NOMO-1 (cell line): ENCODE results near the gene PGLYRP3.
A peak's percentile ranks its signal among the peaks of the same experiment; 100 is the strongest.

Experiments
- DNase-seq, 2 experiments: peaks; one replicate each; lab custom pipeline; 2025; ENCODE audit not compliant: unreplicated experiment in 2 of 2; lab: John Stamatoyannopoulos, UW

The PGLYRP3 gene, protein sequence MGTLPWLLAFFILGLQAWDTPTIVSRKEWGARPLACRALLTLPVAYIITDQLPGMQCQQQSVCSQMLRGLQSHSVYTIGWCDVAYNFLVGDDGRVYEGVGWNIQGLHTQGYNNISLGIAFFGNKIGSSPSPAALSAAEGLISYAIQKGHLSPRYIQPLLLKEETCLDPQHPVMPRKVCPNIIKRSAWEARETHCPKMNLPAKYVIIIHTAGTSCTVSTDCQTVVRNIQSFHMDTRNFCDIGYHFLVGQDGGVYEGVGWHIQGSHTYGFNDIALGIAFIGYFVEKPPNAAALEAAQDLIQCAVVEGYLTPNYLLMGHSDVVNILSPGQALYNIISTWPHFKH

DNA sequence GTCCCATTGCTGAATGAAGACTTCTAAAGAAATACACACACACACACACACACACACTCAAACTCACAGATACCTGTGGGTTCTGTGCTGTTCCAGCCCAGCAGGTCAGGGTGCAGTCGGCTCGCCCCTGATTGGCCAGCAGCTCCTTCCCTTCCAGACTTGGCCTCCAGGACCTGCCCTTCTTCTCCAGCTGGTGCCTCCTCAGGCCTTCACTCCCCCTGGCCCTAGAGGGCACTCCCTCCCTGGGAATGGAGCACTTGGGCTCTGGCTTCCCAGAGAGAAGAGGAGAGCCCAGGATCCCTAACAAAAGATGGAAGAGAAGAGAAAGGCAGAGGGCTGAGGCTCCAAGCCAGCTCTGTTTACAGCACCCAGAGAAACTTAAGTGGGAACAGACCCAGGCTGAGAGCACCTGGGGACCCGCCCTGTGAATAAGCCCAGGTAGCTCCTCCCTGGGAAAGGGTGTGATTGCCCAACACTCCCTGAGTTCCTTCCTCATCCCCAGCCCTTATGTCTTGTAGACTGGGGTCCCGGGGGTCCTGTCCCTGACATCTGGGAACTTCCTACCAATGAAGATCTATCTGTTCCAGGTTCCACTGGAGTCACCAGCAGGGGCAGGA lies at the start of gene PGLYRP3:
Gene PGLYRP3 (minus strand): TSS at position 383 of the 617 bp plus-strand sequence. CDS start 2,287 bp downstream, outside the sequence.
- DNase-seq: no peak

DNA sequence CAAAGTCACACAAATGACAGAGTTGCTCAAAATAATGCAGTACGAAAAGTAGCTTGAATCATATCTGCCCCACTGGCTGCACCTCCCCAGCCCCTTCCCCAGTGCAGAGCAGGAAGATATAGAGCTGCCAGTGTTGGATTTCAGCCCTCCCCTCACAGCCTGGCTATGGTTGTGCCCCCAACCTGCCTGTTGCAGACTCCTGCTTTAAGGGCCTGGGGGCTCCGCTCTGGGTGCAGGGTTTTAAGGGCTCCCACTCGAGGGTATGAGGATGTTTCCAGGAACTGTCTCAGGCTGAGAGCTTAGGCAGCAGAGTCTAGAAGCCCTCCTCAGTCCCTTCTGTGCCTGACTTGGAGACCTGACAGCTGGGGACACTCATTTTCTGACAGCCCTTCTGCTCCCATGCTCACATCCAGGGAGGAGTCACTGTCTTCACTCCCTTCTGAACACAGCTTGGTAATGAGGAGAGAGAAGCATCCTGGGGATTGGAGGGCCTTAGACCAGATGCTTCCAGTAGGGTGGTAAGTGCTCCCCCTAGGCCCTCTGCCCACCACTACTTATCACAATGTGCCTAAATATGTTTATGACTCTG lies 49.5 kb upstream of the PGLYRP3 start:
- DNase-seq: no peak

DNA sequence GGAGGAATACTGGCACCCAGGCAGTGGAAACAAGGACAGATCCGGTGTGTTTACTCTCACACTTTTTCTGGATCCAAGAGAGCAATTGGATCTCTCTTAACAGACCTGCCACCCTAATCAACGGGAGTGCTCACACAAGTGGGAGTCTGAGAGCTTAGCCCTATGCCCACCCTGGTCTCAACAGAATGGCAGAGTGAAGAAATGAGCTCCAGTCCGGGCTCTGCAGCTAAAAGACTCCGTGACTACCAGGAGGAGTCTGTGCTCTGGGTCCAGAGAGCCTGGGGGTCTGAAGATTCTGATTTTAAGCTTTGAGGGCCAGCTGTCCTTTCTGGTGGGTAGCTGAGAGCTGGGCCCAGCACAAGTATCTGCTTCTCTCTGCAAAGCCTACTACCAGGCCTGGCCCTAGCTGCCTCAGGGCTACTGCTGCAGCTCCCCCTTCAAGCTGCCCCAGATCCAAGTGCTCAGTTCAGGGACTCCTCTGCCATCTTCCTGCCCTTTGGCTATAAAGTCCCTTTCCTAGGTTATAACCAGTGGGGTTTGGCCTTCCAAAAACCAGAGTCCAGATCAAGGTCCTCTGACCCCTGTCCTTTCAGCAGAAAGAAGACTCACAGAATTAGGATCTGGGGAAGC lies 48.8 kb upstream of the PGLYRP3 start:
- no peak for DNase-seq

DNA sequence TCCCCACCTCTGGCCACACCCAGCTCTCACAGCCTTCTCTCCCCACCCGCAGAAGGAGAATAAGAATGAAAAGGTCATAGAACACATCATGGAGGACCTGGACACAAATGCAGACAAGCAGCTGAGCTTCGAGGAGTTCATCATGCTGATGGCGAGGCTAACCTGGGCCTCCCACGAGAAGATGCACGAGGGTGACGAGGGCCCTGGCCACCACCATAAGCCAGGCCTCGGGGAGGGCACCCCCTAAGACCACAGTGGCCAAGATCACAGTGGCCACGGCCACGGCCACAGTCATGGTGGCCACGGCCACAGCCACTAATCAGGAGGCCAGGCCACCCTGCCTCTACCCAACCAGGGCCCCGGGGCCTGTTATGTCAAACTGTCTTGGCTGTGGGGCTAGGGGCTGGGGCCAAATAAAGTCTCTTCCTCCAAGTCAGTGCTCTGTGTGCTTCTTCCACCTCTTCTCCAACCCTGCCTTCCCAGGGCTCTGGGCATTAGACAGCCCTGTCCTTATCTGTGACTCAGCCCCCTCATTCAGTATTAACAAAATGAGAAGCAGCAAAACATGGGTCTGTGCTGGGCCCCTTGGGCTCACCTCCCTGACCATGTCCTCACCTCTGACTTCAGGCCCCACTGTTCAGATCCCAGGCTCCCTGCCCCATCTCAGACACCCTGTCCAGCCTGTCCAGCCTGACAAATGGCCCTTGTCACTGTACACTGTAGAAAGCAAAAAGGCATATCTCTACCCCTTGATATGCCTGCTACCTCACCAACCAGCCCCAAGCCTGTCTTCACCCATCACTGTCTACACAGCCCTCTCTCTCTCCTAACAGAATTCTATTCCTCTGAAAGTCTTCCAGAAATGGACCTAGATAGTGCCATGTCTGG lies 48.1 kb upstream of the PGLYRP3 start:
- DNase-seq: no peak

DNA sequence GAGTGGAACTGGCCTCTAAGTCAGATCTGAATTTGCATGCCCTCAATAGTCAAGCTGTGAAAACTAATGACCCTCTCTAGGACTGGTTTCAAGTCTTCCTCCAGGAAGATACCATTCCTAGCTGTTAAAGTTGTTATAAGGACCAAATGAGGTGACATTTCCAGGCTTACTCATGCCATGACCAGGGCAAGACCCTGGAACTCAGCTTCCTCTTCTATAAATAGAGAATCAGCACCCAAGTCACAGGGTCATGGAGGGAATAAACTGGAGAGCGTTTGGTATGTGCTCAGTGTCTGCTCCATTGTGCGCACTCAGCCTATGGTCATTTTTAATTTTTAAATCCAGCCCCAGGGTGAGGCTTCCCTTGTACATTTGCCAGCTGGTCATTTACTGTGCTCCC lies 47.4 kb upstream of the PGLYRP3 start:
- DNase-seq: no peak

DNA sequence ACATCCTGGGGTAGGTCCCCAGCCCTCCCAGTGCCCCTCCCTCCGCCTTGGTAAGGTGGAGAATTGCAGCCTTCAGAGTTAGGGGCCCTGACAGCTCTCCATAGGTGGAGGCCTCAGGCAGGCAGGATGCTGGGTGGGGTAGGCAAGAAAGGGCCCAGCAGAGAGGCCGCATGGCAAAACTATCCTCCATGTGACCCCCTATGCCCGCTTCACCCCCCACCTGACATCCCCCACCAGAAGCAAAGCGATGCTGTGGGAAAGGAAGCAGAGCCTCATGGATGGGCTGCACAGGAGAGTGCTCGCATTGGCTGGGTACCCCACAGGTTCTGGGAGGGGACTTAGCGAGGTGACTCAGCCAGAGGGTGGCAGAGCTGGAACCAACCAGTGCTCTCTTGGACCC lies 46.5 kb upstream of the PGLYRP3 start:
- no peak for DNase-seq

DNA sequence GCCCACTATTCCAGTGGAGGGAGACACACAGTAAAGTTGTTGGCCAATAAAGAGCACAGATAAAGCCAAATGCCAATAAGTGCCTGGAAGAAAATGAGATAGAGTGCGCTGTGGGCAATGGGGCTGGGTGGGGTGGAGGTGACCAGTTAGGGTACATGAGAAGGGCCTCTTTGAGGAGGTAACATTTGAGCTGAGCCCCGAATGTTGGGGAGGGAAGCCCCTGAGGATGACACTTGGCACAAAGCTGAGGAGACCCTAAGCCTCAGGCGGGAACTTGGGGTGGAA lies 45.9 kb upstream of the PGLYRP3 start:
- DNase-seq: no peak

DNA sequence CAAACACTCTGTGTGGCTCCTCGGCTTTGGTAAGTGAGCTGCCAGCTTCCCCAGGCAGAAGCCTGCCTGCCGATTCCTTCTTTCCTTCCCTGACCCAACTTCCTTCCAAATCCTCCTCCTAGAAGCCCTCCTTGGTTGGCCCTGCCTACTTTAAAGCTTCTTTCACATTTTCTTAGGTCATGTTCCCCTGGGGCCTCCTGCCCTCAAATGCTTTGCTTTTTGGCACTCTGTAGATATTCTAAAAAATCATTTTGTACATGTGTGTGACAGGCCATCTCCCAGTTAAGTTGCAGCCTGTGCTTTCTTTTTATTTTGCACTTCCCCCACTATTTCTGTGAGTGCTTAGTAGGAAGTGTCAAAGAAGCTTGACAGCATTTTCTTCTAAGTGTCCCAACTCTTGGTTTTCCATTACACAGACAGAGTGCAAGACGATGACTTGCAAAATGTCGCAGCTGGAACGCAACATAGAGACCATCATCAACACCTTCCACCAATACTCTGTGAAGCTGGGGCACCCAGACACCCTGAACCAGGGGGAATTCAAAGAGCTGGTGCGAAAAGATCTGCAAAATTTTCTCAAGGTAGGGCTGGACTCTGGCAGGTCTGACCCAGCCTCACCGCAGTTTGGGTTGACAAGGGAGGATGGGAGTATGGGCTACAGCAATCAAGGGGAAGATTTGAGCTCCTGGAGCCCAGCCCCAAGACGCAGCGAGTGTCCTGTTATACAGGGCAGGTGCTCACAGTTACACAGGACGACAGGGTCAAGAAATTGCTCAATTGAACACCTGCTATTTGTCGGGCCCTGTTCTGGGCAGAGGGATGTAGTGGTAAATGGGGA lies 45.3 kb upstream of the PGLYRP3 start, which contains the start of gene S100A9:
Gene S100A9 (plus strand): TSS at position 2 of the 838 bp plus-strand sequence. CDS start 430 bp downstream, at position 432.
- DNase-seq: peak in 1 of 2 experiments; percentile 60

DNA sequence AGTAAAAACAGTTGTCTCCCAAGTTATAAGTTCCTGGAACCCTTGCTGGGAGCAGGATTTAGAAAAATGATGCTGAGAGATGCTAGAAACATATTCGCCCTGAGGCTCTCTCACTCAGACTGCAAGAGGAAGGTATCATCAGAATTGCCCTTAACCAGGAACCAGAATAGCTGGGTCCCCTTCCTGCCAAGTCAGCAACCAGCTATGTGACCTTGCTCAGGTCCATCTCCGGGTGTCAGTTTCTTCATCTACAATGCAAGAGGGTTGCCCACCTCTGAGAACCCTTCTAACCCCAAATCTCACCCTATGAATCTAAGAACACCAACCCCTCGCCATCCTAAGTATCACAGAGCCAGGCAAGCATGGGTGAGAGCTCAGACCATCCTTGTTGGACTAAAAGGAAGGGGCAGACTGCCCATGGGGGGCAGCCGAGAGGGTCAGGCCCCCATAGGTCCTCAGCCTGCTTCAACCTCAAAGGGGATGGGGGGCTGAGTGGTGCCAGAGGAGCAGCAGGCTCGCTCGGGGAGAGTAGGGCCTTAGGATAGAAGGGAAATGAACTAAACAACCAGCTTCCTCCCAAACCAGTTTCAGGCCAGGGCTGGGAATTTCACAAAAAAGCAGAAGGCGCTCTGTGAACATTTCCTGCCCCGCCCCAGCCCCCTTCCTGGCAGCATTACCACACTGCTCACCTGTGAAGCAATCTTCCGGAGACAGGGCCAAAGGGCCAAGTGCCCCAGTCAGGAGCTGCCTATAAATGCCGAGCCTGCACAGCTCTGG lies 44.5 kb upstream of the PGLYRP3 start:
- peak; percentile 90 to 94 for DNase-seq

DNA sequence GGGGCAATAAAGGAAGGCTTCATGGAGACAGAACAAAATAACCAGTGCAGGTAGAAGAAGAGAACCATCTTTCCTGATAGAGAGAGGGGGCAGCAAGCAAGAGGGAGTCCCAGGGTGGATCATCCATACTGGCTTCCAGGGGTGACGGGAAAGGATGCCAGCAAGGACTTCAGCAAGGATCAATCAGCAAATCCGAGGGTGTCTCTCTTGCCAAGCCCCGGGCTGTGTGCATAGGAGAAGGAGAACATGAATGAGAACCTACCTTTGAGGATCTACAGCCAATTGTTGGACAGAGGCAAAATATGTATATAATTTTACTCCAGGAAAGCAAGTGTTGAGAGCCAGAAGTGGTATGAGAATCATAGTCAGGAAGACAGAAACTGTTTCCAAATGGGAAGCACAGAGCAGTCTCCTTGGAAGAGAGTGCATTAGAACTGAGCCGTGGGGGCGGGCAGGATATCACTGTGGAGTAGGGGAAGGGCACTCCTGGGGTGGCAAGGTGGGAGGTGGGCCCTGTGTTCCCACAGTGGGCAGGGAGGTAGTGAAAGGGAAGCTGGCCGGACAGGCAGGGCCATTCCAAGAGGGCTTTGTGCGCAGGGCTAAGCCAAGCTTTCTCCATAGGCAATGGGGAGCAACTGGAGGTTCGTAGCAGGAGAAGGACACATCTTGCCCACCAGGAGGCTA lies 43.8 kb upstream of the PGLYRP3 start:
- no peak for DNase-seq

DNA sequence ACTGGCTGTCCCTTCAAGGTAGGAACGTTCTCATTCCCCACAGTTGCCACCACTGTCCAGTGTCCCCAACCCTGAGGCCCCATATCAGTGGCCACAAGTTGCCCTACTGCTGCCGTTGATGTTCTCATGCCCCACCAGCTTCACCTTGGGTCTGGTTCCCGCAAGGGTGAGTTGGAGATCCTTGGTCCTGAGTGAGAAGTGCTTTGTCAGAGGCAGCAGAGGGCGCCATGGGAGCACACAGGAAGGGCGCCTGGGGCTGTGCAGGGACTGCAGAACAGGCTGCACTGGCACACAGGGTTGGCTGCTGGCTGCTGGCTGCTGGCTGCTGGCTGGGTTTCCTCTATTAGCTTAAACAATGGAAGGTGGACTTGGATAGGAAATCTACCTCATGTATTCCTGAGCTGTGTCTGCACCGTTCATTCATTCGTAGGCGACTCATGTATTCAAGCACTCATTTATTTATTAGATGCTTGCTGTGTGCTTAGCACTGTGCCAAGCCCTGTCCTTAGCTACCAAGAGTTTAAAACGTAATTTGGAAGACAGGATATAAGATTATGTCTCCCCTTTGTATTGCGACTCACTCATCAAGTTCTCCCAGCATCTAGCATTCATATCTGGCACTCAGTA lies 42.8 kb upstream of the PGLYRP3 start:
- peak; percentile 85 to 93 for DNase-seq

DNA sequence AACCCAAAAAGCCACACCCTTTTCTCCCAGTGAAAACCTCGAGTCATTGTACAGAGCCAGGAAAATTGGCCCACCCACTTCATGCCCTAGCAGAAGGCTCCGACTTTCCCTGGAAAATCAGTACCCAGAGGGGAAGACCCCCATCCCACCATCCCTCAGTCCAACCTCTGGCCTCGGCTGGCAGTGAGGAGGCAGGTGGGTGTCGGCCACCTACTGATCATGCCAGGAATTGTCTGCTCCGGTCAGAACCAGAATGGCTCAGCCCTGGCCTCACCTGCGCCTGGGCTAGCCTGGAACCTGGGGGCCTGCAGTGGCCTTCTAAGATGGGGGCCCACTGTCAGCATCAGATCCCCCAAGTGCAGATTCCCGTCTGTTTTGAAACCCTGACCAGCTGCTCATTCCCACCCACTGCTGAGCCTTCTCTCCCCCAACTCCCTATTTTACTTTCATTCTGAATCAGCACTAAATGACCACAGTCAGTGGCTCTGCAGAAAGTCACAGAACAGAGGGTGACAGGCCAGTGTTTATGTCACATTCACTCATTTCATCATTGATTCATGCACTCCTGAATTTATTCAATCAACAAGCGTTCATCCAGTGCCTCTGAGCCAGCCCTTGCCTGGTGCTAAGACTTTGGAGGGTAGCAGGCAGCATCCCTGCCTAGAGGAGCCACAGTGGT lies 41.9 kb upstream of the PGLYRP3 start:
- no peak for DNase-seq

DNA sequence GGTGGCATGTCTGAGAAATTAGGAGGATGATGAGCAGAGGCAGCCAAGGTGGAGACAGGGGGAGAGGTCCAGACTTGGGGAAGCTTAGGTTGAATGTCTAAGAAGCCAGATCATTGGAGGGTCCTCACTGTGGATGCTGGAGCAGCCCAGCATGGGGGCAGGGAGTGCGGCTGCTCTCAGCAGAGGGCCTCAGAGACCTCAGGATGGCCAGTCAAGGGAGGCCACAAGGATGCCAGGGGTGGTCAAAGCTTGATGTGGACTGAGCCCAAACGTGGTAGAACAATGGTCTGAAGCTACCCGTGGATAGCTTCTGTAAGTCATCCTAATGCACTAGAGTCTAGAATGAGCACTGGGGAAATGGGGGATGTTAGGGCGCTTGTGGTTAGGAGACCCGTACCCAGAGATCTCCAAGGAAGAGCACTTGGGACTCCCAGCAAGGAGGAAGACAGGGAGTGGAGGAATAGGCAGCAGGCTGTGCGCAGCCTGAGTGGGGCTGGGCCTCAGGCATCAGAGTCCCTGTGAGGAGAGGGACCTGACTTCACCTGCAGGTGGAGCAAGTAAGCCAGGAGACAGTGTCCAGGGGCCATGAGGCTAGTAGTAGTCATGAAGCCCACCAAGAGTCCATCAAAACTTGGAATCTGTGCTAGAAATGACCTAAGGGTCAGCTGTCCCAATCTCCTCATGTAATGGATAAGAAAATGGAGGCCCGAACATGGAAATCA lies 40.6 kb upstream of the PGLYRP3 start:
- DNase-seq: peak in 1 of 2 experiments; percentile 22

DNA sequence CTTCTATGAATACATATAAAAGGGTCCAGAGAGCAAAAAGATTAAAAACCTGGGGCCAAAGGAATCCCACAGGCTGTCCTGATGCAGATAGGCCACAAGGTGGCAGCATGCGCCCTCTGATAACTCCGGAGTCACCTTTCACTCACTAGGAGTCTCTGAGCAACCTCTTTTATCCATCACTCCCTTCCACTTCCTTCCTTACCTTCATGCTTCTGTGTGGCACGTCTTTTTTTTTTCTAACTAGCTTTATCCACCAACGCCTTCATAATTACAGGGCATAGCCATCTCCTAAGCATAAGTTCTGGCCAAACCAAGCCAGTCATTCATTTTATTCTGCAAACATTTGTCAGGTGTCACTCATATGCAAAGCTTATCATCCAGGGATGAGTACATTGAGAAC lies 39.8 kb upstream of the PGLYRP3 start:
- peak; percentile 47 to 80 for DNase-seq

DNA sequence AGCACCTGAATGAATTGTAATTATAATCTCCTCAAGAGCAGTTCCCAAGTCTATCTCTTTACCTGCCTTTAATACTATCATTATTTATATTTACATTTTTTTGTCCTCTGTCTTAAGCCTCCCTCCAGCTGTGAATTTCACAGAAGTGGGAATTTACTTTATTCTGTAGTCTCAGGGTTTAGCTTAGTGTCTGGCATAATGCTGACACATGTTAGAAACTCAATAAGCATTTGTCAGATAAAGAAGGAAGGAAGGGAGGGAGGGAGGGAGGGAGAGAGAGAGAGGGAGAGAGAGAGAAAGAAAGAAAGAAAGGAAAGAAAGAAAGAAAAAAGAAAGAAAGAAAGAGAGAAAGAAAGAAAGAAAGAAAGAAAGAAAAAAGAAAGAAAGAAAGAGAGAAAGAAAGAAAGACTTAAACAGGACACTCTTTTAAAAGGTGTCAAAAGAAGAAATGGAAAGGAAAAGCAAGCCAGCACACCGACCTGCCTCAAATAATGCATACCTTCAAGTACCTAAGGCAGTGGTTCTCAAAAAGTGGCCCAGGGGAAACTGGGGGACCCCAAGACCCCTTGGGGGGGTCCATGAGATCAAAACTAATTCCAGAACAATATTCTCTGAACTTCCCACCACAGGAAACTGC lies 37.7 kb upstream of the PGLYRP3 start:
- no peak for DNase-seq
